GM21737 (cell line): Measurements from ENCODE around the gene TTC8.
"Not testable (repeated sequence)": the region's sequence is repeated elsewhere in the genome, so short reads cannot be mapped to it uniquely, and the experiment has no call there.

Source experiments
- ATAC-seq: cut with Tn5 transposase; IDR thresholded peaks from one replicate; pipeline ENCODE4 v1.9.1; 2021; ENCODE audit warnings: mild to moderate bottlenecking, moderate library complexity; ENCODE audit not compliant: unreplicated experiment

Gene TTC8

GRCh38 chr14:88823968-88824313 lies 510 bp upstream of the TTC8 start:
- ATAC-seq, result no peak

DNA sequence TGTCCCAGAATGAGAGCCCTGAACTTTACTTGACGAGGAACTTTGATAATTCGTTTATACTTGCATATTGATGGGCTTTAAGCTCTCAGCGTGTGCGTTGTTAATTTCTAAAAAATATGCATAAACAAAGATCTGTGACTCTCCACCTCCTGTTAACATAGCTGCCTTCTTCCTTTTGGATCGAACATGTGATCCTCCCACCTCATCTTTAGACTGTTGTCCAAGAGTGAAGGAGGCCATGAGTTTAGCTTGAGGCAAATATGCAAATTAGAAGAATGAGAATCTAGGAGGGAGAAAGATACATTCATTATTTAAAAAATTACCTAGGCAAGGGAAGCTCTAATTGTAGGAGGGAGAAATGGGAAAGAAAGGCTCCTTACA lies 617 bp downstream of the TTC8 start:
- no peak for ATAC-seq

DNA sequence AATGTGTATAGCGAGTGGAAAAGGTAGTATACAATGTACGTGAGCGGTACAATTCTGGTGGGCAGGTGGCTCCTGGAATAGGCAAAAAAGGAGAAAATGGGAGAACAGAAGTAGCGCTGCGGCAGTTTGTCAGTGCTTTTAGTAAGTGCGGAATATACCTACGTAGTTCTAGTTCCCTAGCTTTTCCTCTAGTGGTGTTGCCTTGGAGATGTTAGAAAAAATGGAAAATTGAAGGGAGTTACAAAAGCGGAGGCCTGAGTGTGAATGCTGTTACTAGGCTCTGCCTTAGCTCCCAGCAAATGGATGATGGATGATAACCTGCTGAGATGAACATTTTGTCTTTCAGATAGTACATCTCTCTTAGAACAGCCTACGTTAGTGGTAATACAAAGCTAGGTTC lies 1.1 kb downstream of the TTC8 start:
- no peak for ATAC-seq

GRCh38 chr14:88829188-88829587 lies 4.7 kb downstream of the TTC8 start:
- no peak for ATAC-seq

GRCh38 chr14:88829685-88830302 lies 5.3 kb downstream of the TTC8 start:
- no peak for ATAC-seq

GRCh38 chr14:88831284-88831683 lies 6.8 kb downstream of the TTC8 start:
- no peak for ATAC-seq

- ATAC-seq, result no peak
These were observed 10.5 kb downstream of the TTC8 start for GRCh38 chr14:88834883-88835431.

GRCh38 chr14:88835661-88836060 lies 11.2 kb downstream of the TTC8 start:
- ATAC-seq, result no peak

DNA sequence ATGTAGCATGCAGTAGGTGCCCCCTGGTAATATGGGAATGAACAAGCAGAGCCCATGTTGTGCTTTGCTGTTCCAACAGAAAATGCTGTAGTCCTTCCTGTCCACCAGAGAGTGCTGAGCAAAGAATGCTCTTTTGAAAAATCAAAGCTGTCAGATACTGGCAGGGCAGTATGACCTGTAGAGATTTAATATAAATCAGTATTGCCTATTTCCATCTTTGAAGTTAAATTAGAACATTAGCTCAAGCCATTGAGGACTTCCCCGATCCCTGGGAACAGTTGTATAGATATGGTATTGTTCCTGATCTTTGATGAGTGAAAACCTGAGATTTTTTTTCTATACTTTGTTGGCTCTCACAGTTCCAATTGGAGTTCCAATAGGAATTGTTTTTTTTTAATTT lies 13.0 kb downstream of the TTC8 start:
- no peak for ATAC-seq

GRCh38 chr14:88838015-88838414 lies 13.6 kb downstream of the TTC8 start:
- no peak for ATAC-seq

GRCh38 chr14:88840926-88841325 lies 16.5 kb downstream of the TTC8 start:
- no peak for ATAC-seq

DNA sequence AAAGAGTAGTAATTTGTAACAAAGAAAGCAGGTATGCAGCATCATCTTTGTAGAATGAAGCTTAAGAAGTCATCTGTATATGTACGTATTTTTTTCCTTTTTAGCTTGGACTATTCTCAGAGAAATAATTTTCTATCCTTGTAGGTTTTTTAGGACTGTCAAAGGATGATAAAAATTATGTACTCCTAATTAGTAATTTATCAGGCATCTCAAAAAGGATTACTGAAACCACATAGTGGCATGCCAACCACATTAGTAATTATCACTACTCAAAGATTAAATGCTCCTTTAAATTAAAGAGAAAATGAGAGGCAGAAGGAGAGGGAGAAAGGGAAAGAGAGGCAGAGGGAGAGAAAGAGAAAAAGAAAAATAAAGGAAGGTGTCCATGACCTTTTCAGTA lies 17.3 kb downstream of the TTC8 start:
- ATAC-seq, result no peak

- ATAC-seq, result no peak
These were observed 18.0 kb downstream of the TTC8 start for GRCh38 chr14:88842414-88842813.

- ATAC-seq, result no peak
These were observed 20.6 kb downstream of the TTC8 start for GRCh38 chr14:88844980-88845491.

- ATAC-seq, result no peak
These were observed 24.1 kb downstream of the TTC8 start for GRCh38 chr14:88848571-88848970.

DNA sequence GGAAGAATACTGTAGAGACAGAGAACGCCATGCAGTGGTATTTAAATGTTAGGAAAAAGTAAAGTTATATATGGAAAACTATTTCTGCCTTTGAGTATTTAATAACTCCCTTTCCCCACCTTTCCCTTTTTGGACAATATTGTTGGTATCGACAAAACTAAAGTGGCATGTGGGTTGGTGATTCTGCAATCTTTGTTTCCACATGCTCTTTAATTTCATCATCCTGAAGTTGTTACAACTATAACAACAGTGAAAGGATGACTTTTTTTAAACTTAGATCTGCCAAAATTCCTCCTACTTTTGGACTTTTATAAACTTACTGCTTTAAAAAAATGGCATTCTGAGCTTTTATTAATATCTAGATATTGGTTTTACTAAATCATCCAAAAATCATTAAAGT lies 25.3 kb downstream of the TTC8 start:
- no peak for ATAC-seq

DNA sequence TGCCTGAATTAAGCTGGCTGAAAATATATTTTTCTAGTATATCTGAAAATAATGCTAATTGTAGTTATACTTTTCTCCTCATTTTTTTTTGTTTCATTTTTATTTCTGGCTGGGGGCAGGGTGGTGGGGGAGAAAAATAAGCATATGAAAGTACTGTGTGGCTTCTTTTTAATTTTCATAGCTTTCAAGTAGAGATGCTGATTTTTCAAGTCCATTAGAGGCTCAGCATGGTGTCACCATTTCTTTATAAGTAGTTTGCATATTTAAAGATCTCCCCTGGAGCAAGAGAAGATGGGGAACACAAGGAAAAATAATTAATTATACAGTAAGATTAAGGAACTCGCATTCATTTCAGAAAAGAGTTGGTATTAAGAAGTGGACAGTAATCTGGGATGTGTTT lies 27.1 kb downstream of the TTC8 start:
- ATAC-seq, result no peak

DNA sequence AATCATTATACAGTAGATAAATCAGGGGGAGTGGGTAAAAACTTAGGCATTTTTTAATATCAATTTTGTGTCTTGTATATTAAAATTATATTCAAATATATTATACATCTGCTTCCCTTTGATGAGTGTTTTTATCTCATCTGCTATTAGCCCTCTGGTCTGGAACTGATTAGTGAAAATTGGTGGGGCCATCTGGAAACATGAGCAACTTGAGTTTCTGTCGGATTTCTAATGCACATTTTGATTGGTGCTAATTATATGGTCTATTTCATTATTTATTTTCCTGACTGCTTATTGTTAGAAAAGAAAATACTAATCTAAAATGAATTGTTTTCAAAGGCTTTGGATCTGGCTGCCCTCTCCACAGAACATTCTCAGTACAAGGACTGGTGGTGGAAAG lies 28.2 kb downstream of the TTC8 start:
- ATAC-seq, result no peak

DNA sequence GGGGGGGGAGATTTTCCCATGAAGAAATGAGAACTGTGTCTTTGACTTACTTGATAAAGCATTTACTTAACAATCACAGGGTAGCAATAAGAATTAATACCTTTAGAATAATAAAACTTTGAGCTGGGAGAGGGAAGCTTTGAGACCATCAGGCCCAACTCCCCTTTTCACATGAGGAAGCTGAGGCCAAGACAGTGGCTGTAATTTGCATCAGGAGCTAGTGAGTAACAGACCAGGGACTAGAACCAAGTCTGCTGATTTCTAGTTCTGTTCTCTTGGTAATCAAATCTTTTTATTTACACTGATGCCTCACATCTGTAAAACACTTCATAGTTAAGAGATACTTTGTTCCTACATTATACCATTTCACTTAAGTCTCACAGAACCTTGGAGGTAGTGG lies 28.7 kb downstream of the TTC8 start:
- no peak for ATAC-seq

GRCh38 chr14:88856786-88857366 lies 32.4 kb downstream of the TTC8 start:
- no peak for ATAC-seq

DNA sequence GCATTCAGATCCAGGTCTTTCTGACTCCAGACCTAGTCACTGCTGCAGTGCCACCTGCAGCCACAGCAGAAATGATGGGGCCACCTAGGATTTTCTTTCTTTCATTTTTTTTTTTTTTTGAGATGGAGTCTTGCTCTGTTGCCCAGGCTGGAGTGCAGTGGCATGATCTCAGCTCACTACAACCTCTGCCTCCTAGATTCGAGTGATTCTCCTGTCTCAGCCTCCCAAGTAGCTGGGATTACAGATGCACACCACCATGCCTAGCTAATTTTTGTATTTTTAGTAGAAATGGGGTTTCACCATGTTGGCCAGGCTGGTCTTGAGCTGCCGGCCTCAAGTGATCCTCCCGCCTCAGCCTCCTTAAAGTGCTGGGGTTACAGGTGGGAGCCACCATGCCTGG lies 33.4 kb downstream of the TTC8 start:
- not testable (repeated sequence) for ATAC-seq

DNA sequence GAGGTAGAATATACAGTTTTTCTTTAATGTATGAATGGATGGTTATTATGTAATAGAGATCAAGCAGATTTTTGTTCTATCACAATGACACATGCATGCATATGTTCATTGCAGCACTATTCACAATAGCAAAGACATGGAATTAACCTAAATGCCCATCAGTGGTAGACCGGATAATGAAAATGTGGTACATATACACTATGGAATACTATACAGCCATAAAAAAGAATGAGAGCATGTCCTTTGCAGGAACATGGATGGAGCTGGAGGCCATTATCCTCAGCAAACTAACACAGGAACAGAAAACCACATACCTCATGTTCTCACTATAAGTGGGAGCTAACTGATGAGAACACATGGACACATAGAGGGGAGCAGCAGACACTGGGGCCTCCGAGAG lies 34.7 kb downstream of the TTC8 start:
- ATAC-seq, result not testable (repeated sequence)

DNA sequence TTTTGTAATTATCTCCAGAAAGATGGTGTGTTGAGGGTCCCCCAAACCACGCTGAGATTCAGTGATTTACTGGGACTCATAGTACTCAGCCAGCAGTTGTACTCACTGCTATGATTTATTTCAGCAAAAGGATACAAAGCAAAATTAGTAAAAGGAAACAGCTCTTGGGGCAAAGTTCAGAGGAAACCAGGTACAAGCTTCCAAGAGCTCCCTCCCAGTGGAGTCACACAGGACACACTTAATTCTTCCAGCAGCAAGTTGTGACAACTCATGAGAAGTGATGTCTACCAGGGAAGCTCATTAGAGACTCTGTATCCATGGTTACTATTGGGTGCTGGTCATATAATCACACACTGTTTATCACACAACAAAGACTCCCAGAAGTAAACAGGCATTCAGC lies 38.7 kb downstream of the TTC8 start:
- no peak for ATAC-seq
